ENCODE data around the gene GRK1. TPM values are rescaled to one million over a fixed set of nuclear protein-coding genes. Genes with fewer than 3 reads are reported as not detected.

Gene GRK1
- total RNA-seq, 1 experiment from 2014 or later, result not detected

GRCh38 chr13:113631341-113632095 lies 35.5 kb upstream of the GRK1 start:
- H3K4me1 ChIP-seq (replicated peaks; ENCODE audit: insufficient read depth), result no peaks in the 10 kb centered on the region
- peaks cover 32% of the 10 kb centered on the region for H4K20me1 ChIP-seq (ENCODE audit: insufficient read depth)
- TF ChIP-seq EZH2 (IDR thresholded peaks at IDR 0.05; ENCODE audit: low read depth) (no peak), CTCF (conservative IDR thresholded peaks at IDR 0.05) (no peak)
- no peaks in the 10 kb centered on the region for H3K9me2 ChIP-seq (ENCODE audit: insufficient read depth)
- H2AFZ ChIP-seq, result no peak overlapping the region
- CTCF ChIA-PET, result no interaction called here
- peaks cover 31% of the 10 kb centered on the region for H3K79me2 ChIP-seq (ENCODE audit: low read depth)
- POLR2A ChIA-PET (ENCODE audit: unreplicated experiment), result no interaction called here
- H3K27ac ChIP-seq, result no peak overlapping the region
- H3K4me3 ChIP-seq, result no peak overlapping the region
- H3F3A ChIP-seq (ENCODE audit: insufficient read depth, low read depth), result 0 out of 2 replicates have a peak, but pooled peaks cover 4% of the 10 kb centered on the region
- no peaks in the 10 kb centered on the region for H3K9me3 ChIP-seq (ENCODE audit: insufficient read depth, low read depth)
- no peak for DNase-seq
- no peak overlapping the region for H3K4me2 ChIP-seq
- no TSS peak for BruUV-seq (replicated peaks)
- intact Hi-C loops (cut with micrococcal nuclease; ENCODE audit: unreplicated experiment), result no loop called here
- H3K27me3 ChIP-seq (ENCODE audit: insufficient read depth, low read depth), result no peaks in the 10 kb centered on the region
- H3K36me3 ChIP-seq (ENCODE audit: low read depth), result peaks cover 18% of the 10 kb centered on the region

- Histone ChIP-seq H3K4me1 (replicated peaks; ENCODE audit: insufficient read depth) (no peaks in the 10 kb centered on the region), H3K79me2 (ENCODE audit: low read depth) (peaks cover 17% of the 10 kb centered on the region), H3K9me3 (ENCODE audit: insufficient read depth, low read depth) (no peaks in the 10 kb centered on the region), H3K9me2 (ENCODE audit: insufficient read depth) (no peaks in the 10 kb centered on the region), H3K27me3 (ENCODE audit: insufficient read depth, low read depth) (no peaks in the 10 kb centered on the region), H3K36me3 (ENCODE audit: low read depth) (peaks cover 19% of the 10 kb centered on the region), H3K4me2 (no peak overlapping the region), H3K4me3 (no peak overlapping the region), H4K20me1 (ENCODE audit: insufficient read depth) (peaks cover 21% of the 10 kb centered on the region; the same call in 1 of the 2 replicates), H3K27ac (no peak overlapping the region), H3F3A (ENCODE audit: insufficient read depth, low read depth) (0 out of 2 replicates have a peak, but pooled peaks cover 4% of the 10 kb centered on the region), H2AFZ (no peak overlapping the region)
- TF ChIP-seq CTCF (conservative IDR thresholded peaks at IDR 0.05) (no peak), EZH2 (IDR thresholded peaks at IDR 0.05; ENCODE audit: low read depth) (no peak)
- CTCF ChIA-PET, result no interaction called here
- POLR2A ChIA-PET (ENCODE audit: unreplicated experiment), result no interaction called here
- intact Hi-C loops (cut with micrococcal nuclease; ENCODE audit: unreplicated experiment), result no loop called here
- BruUV-seq (replicated peaks), result no TSS peak
- no peak for DNase-seq
These were observed 34.1 kb upstream of the GRK1 start for GRCh38 chr13:113632706-113633484.

- intact Hi-C loops (cut with micrococcal nuclease; ENCODE audit: unreplicated experiment), result no loop called here
- H4K20me1 ChIP-seq (ENCODE audit: insufficient read depth), result peaks cover 21% of the 10 kb centered on the region; the same call in 1 of the 2 replicates
- no peaks in the 10 kb centered on the region for H3K9me3 ChIP-seq (ENCODE audit: insufficient read depth, low read depth)
- H3K27ac ChIP-seq, result no peak overlapping the region
- DNase-seq, result no peak
- H3K4me1 ChIP-seq (replicated peaks; ENCODE audit: insufficient read depth), result no peaks in the 10 kb centered on the region
- H3F3A ChIP-seq (ENCODE audit: insufficient read depth, low read depth), result peaks cover 4% of the 10 kb centered on the region; the same call in 1 of the 2 replicates
- POLR2A ChIA-PET (ENCODE audit: unreplicated experiment), result no interaction called here
- H3K27me3 ChIP-seq (ENCODE audit: insufficient read depth, low read depth), result no peaks in the 10 kb centered on the region
- H3K4me2 ChIP-seq, result no peak overlapping the region
- no peak overlapping the region for H3K4me3 ChIP-seq
- CTCF ChIA-PET, result no interaction called here
- H3K36me3 ChIP-seq (ENCODE audit: low read depth), result peaks cover 22% of the 10 kb centered on the region
- BruUV-seq (replicated peaks), result no TSS peak
- H2AFZ ChIP-seq, result no peak overlapping the region
- H3K79me2 ChIP-seq (ENCODE audit: low read depth), result peaks cover 12% of the 10 kb centered on the region
- H3K9me2 ChIP-seq (ENCODE audit: insufficient read depth), result no peaks in the 10 kb centered on the region
- TF ChIP-seq CTCF (conservative IDR thresholded peaks at IDR 0.05) (no peak), EZH2 (IDR thresholded peaks at IDR 0.05; ENCODE audit: low read depth) (no peak)
These were observed 33.5 kb upstream of the GRK1 start for GRCh38 chr13:113633485-113633873.
